GM12878 (cell line): Measurements from ENCODE around the gene SMAD2. TPM values are rescaled to one million over a fixed set of nuclear protein-coding genes. Genes with fewer than 3 reads are reported as not detected.
A peak's percentile ranks its signal among the peaks of the same experiment; 100 is the strongest.

Source experiments
- ATAC-seq: fragments of 200-7000 bp; cut with Tn5 transposase; 3 replicates; pipeline ENCODE4 v1.9.1; 2020; ENCODE audit warnings: mild to moderate bottlenecking, moderate library complexity
- BruUV-seq: library from RNA; stranded (reverse); fragments of 400-500 nt; replicated peaks from 2 replicates; lab custom pipeline; 2021; lab: Mats Ljungman, UMichigan
- CTCF ChIA-PET: fragments of 300-600 bp; sonication (Branson Sonifier 250); formaldehyde crosslinking; extraction: SDS; loops from one replicate; lab custom pipeline; 2021; ENCODE audit warnings: inconsistent platforms; lab: Yijun Ruan, JAX
- POLR2A ChIA-PET: fragments of 350-600 bp; formaldehyde crosslinking; extraction: SDS; loops from one replicate; lab custom pipeline; 2021; ENCODE audit warnings: inconsistent platforms; lab: Charles Lee
- RAD21 ChIA-PET: fragments of 300-600 bp; sonication (Branson Sonifier 250); formaldehyde crosslinking; loops from one replicate; lab custom pipeline; 2023; ENCODE audit warnings: antibody characterized with exemption; ENCODE audit not compliant: unreplicated experiment; lab: Charles Lee
- SMC1A ChIA-PET: fragments of 300-600 bp; sonication (Branson Sonifier 250); formaldehyde crosslinking; loops from one replicate; lab custom pipeline; 2023; ENCODE audit not compliant: unreplicated experiment, uncharacterized antibody; lab: Charles Lee
- DNase-seq: peaks from one replicate; pipeline ENCODE4 v3.0.0-alpha.2; 2011; ENCODE audit warnings: low read depth, low spot score
- FAIRE-seq: peaks from 3 replicates; lab custom pipeline; 2011; peaks lifted over from hg19 to GRCh38; lab: Jason Lieb, UNC
- H2AFZ ChIP-seq: 2 replicates; pipeline ENCODE4 v1.6.0; 2011; ENCODE audit warnings: low read depth, low read length, control low read depth; ENCODE audit not compliant: control insufficient read depth
- H3K27ac ChIP-seq: 2 replicates; pipeline ENCODE4 v1.5.1; 2011; ENCODE audit warnings: control low read depth; ENCODE audit not compliant: control insufficient read depth, insufficient read depth
- H3K27me3 ChIP-seq, 2 experiments: replicated peaks in 1 of 2; 2 replicates each; pipeline versions ENCODE4 v1.6.0 to v1.6.1; 2011; ENCODE audit warnings: low read length in 1 of 2; ENCODE audit not compliant: control insufficient read depth in 2 of 2, insufficient read depth in 2 of 2
- H3K36me3 ChIP-seq, 2 experiments: 2 replicates each; pipeline ENCODE4 v1.5.1; 2011; ENCODE audit warnings: low read length in 1 of 2; ENCODE audit not compliant: control insufficient read depth in 2 of 2, insufficient read depth in 2 of 2
- H3K4me1 ChIP-seq: 2 replicates; pipeline ENCODE4 v1.6.1; 2011; ENCODE audit warnings: mild to moderate bottlenecking, low read length, moderate library complexity, mixed read lengths; ENCODE audit not compliant: control insufficient read depth, insufficient read depth
- H3K4me2 ChIP-seq: 2 replicates; pipeline ENCODE4 v1.6.0; 2011; ENCODE audit warnings: control low read depth; ENCODE audit not compliant: control insufficient read depth, insufficient read depth
- H3K4me3 ChIP-seq: fragments of 200-600 bp; sonication (generic); 2 replicates; pipeline ENCODE4 v1.5.1; 2016
- H3K79me2 ChIP-seq: 2 replicates; pipeline ENCODE4 v1.6.0; 2011; ENCODE audit warnings: low read length; ENCODE audit not compliant: control insufficient read depth, insufficient read depth
- H3K9ac ChIP-seq: 2 replicates; pipeline ENCODE4 v1.8.0; 2011; ENCODE audit warnings: low read length, control low read depth, mixed read lengths; ENCODE audit not compliant: control insufficient read depth, insufficient read depth
- H3K9me3 ChIP-seq: replicated peaks from 3 replicates; pipeline ENCODE4 v1.5.1; 2011; ENCODE audit warnings: mild to moderate bottlenecking, low read length; ENCODE audit not compliant: control insufficient read depth, insufficient read depth
- H4K20me1 ChIP-seq: 2 replicates; pipeline ENCODE4 v1.6.0; 2011; ENCODE audit not compliant: control insufficient read depth, insufficient read depth
- ATF7 ChIP-seq: fragments of 450-650 bp; IDR thresholded peaks from 2 replicates; pipeline ENCODE4 v1.6.1; 2016; ENCODE audit warnings: low read depth, mild to moderate bottlenecking
- CBX5 ChIP-seq: sonication (generic); IDR thresholded peaks from 2 replicates; pipeline ENCODE4 v1.6.1; 2016; ENCODE audit warnings: low read depth, moderate library complexity, mild to moderate bottlenecking, inconsistent platforms
- CREM ChIP-seq: IDR thresholded peaks from 2 replicates; pipeline ENCODE4 v1.6.1; 2014; ENCODE audit warnings: antibody characterized with exemption, low read depth
- IRF4 ChIP-seq: IDR thresholded peaks from 2 replicates; pipeline ENCODE4 v1.6.1; 2011; ENCODE audit warnings: low read depth, low read length
- JUNB ChIP-seq: IDR thresholded peaks from 2 replicates; pipeline ENCODE4 v1.6.1; 2016; ENCODE audit warnings: antibody characterized with exemption, mild to moderate bottlenecking
- RAD21 ChIP-seq: IDR thresholded peaks from 2 replicates; pipeline ENCODE4 v1.6.1; 2011; ENCODE audit warnings: mild to moderate bottlenecking, low read depth, low read length, moderate library complexity; ENCODE audit not compliant: insufficient read depth
- RAD51 ChIP-seq: fragments of 450-650 bp; IDR thresholded peaks from 2 replicates; pipeline ENCODE4 v1.6.1; 2016; ENCODE audit warnings: moderate library complexity, mild to moderate bottlenecking, inconsistent platforms
- RFX5 ChIP-seq: IDR thresholded peaks from 2 replicates; pipeline ENCODE4 v1.6.1; 2011; ENCODE audit warnings: low read depth, low read length, improper control_type of control experiment
- STAT3 ChIP-seq: IDR thresholded peaks from 2 replicates; pipeline ENCODE4 v1.6.1; 2011; ENCODE audit warnings: low read depth, low read length, improper control_type of control experiment
- SUZ12 ChIP-seq: fragments of 200-600 bp; sonication (generic); IDR thresholded peaks from one replicate; pipeline ENCODE4 v1.6.1; 2018; ENCODE audit warnings: antibody characterized with exemption, mild to moderate bottlenecking; ENCODE audit not compliant: unreplicated experiment
- TARDBP ChIP-seq: IDR thresholded peaks from 2 replicates; pipeline ENCODE4 v1.6.1; 2016; ENCODE audit warnings: borderline replicate concordance
- WGBS: methylation state at CpG from one replicate; pipeline ENCODE4 v1.1.6; 2016; ENCODE audit warnings: low lambda C conversion rate; ENCODE audit not compliant: insufficient replicate concordance, insufficient coverage; ENCODE audit errors: missing lambda C conversion rate; 5-methylcytosine and 5-hydroxymethylcytosine counted together
- in situ Hi-C: fragments of 300-500 bp; cut with MboI; formaldehyde crosslinking; loops from 9 replicates; pipeline ENCODE4 v1.14.3; 2018; ENCODE audit warnings: mixed read lengths
- intact Hi-C: fragments of 100-400 bp; cut with micrococcal nuclease; formaldehyde crosslinking; loops from one replicate; pipeline ENCODE4 v1.14.2; 2022; ENCODE audit not compliant: unreplicated experiment
- polyA plus RNA-seq, 11 experiments: library from polyadenylated mRNA; depleted of rRNA in 4 of 11; unstranded in 6 of 11; stranded (reverse) in 5 of 11; fragments of >200 nt; fragmentation: Nextera tagmentation in 4 of 11; fragmentation: Illumina TruSeq in 1 of 11; extraction: Ambion mirVana in 4 of 11; extraction: Trizol in 1 of 11; gene quantifications; 1 replicate in 1 of 11; 2 replicates in 10 of 11; pipeline versions ENCODE4 v1.2.1 to v1.2.3, GENCODE V29; 2011 to 2016; ENCODE audit warnings: inconsistent platforms in 2 of 11, missing spikeins in 2 of 11, low read depth in 1 of 11
- total RNA-seq, 4 experiments: library from RNA; depleted of rRNA in 3 of 4; stranded (reverse); fragments of >200 nt in 3 of 4; fragmentation: Illumina TruSeq in 1 of 4; extraction: Trizol in 1 of 4; gene quantifications; 2 replicates each; pipeline versions ENCODE4 v1.2.1 to v1.2.3, GENCODE V29; 2013 to 2021
- TF ChIP-seq, protein P1 (sequence below): fragments of 450-650 bp; IDR thresholded peaks from 2 replicates; pipeline ENCODE4 v1.6.1; 2017; ENCODE audit warnings: borderline replicate concordance
- TF ChIP-seq, protein P2 (sequence below): fragments of 450-650 bp; IDR thresholded peaks from 2 replicates; pipeline ENCODE4 v1.6.1; 2018; ENCODE audit warnings: borderline replicate concordance, mild to moderate bottlenecking; ENCODE audit not compliant: partially characterized antibody

SMAD2 gene
- total and polyA plus RNA-seq, 10 of the 15 experiments (the other 5 are each of a cell fraction or from before 2014, with no cell fraction given) = 28.8 to 111 (median 65.8) TPM

DNA sequence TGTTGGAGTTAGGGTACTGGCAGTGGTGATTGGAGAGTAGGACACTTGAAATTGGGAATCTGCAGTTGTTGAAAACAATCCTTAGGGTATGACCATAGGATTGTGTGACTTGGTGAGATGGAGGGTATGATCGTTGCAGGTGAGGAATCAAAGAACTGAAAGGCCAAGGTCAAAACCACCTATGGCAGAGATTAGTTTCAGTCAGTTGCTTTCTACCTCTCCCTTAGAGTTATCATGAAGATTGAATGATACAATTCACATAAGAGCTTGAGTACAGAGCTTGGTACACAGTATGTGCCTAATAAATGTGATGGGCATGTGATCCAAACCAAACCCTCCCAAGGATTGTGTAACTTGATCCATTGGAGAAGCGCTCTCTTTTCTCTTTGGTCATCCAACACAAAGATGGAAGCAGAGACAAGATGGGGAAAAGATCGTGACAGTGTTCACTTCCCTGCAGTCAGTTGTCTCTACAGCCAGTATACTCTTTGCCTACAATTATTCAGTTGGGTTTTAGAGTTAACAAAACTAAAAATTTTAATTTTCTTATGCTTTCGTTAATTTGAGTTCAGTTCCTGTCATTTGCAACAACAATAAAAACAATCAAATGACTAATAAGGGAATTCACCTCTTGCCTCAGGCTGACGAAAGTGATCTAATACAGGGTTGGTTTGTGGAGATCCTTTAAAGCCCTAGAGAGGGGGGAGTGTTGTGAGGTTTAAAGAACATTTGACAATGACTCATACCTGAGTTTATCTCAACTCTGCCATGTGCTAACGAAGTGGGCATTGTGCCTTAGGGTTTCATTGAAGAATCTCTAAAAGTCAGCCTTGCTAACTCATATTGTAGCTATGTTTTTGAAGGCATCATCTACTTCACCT lies 14.8 kb upstream of the SMAD2 start:
- Histone ChIP-seq H3K4me1 (no peaks in the 10 kb centered on the region), H2AFZ (no peak overlapping the region), H3K27ac (no peak overlapping the region), H3K4me2 (no peak overlapping the region), H3K9me3 (no peaks in the 10 kb centered on the region), H3K9ac (no peak overlapping the region), H4K20me1 (no peaks in the 10 kb centered on the region), H3K36me3 (no peaks in the 10 kb centered on the region), H3K4me3 (no peak overlapping the region), H3K27me3 (peaks cover 0 to 3% of the 10 kb centered on the region in 2 experiments; a peak in 1 of 4 replicates), H3K79me2 (no peaks in the 10 kb centered on the region)
- TF ChIP-seq RAD51 (no peak), CBX5 (no peak), TARDBP (no peak), ATF7 (peak; percentile 36; the same call in 1 of the 2 replicates), SUZ12 (no peak), JUNB (0 out of 2 replicates have a peak, but pooled peaks have one; percentile 20), RFX5 (no peak), IRF4 (no peak), STAT3 (no peak), CREM (no peak), RAD21 (no peak)
- TF ChIP-seq, protein P1, sequence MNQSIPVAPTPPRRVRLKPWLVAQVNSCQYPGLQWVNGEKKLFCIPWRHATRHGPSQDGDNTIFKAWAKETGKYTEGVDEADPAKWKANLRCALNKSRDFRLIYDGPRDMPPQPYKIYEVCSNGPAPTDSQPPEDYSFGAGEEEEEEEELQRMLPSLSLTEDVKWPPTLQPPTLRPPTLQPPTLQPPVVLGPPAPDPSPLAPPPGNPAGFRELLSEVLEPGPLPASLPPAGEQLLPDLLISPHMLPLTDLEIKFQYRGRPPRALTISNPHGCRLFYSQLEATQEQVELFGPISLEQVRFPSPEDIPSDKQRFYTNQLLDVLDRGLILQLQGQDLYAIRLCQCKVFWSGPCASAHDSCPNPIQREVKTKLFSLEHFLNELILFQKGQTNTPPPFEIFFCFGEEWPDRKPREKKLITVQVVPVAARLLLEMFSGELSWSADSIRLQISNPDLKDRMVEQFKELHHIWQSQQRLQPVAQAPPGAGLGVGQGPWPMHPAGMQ = no peak
- TF ChIP-seq, protein P2, sequence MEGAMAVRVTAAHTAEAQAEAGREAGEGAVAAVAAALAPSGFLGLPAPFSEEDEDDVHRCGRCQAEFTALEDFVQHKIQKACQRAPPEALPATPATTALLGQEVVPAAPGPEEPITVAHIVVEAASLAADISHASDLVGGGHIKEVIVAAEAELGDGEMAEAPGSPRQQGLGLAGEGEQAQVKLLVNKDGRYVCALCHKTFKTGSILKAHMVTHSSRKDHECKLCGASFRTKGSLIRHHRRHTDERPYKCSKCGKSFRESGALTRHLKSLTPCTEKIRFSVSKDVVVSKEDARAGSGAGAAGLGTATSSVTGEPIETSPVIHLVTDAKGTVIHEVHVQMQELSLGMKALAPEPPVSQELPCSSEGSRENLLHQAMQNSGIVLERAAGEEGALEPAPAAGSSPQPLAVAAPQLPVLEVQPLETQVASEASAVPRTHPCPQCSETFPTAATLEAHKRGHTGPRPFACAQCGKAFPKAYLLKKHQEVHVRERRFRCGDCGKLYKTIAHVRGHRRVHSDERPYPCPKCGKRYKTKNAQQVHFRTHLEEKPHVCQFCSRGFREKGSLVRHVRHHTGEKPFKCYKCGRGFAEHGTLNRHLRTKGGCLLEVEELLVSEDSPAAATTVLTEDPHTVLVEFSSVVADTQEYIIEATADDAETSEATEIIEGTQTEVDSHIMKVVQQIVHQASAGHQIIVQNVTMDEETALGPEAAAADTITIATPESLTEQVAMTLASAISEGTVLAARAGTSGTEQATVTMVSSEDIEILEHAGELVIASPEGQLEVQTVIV = no peak
- POLR2A ChIA-PET = interaction anchor here (1.4 kb wide), 1 partner anchor 18 kb away, joined by 3 read pairs; no protein-coding TSS in a partner anchor
- CTCF ChIA-PET = interaction anchor here (0.8 kb wide), 1 partner anchor 123 kb away, joined by 5 read pairs; no protein-coding TSS in a partner anchor
- in situ Hi-C loops = no loop called here
- WGBS = 30% methylated on average over 6 of the region's 6 CpGs
- intact Hi-C loops = no loop called here
- FAIRE-seq (no peak), ATAC-seq (peak; percentile 93), DNase-seq (no peak)
- RAD21 ChIA-PET = no interaction called here
- BruUV-seq = no TSS peak
- SMC1A ChIA-PET = no interaction called here
